SJSA1 (cell line): Measurements from ENCODE around the gene UNCX. TPM values are rescaled to one million over a fixed set of nuclear protein-coding genes. Genes with fewer than 3 reads are reported as not detected.

Source experiments
- DNase-seq, 2 experiments: peaks; one replicate each; pipeline ENCODE4 v3.0.0-alpha.2; 2015 to 2020; ENCODE audit warnings: low spot score in 2 of 2, low read depth in 1 of 2
- H3K27ac ChIP-seq: fragments of 250-450 bp; sonication (Bioruptor Pico); 2 replicates; pipeline ENCODE4 v1.5.1; 2020; ENCODE audit warnings: mild to moderate bottlenecking, moderate library complexity
- H3K27me3 ChIP-seq: fragments of 250-450 bp; sonication (Bioruptor Pico); replicated peaks from 2 replicates; pipeline ENCODE4 v1.5.1; 2020; ENCODE audit warnings: mild to moderate bottlenecking, moderate library complexity
- H3K36me3 ChIP-seq: fragments of 250-450 bp; sonication (Bioruptor Pico); 2 replicates; pipeline ENCODE4 v1.5.1; 2020; ENCODE audit warnings: mild to moderate bottlenecking
- H3K4me1 ChIP-seq: fragments of 250-450 bp; sonication (Bioruptor Pico); replicated peaks from 2 replicates; pipeline ENCODE4 v1.6.1; 2021; ENCODE audit warnings: mild to moderate bottlenecking
- H3K4me3 ChIP-seq: fragments of 250-450 bp; sonication (Bioruptor Pico); 2 replicates; pipeline ENCODE4 v1.5.1; 2020; ENCODE audit warnings: mild to moderate bottlenecking
- H3K9me3 ChIP-seq: fragments of 250-450 bp; sonication (Bioruptor Pico); replicated peaks from 2 replicates; pipeline ENCODE4 v1.5.1; 2020; ENCODE audit warnings: mild to moderate bottlenecking
- total RNA-seq: library from RNA; depleted of rRNA; stranded (reverse); fragments of >200 nt; shearing (Covaris generic); gene quantifications from 2 replicates; pipeline ENCODE4 v1.2.3, GENCODE V29; 2014; rRNA removed

UNCX gene
- total RNA-seq, 1 experiment from 2014 or later, result not detected

DNA sequence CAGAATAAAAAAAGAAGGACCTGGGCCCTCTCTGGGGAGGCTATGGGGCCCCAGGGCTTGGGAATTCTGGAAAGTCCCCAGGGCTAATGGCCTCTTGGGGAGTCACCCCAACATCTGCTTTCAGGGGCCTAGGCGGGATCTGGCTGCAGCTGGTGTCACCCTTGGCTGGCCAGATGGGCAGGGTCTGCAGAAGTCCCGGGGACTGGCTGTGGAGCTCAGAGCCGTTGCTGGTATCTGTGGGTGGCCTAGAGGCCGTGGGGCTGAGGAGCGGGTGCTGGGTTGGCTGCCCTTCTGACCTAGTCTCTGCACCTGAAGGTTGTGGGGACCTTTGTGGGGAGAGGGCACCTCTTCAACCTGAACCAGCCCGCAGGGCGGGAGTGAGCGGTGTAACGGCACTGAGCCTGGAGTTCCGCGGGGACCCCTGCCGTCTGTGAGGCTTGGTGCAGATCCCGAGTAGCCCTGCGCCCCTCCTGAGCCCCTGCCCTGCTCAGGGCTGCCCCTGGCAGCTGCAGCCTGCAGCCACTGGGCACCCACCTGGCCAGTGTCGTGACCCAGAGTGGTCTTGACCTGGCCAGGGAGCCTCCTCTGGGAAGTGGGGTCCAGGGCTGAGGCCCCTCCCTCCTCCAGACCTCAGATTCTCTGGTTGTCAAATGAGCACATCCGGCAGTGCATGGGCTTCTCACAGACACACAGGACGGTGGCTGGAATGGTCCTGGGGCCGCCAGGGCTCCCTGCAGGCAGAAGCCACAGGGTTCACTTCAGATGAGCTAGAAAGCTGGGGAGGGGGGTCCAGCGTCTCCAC lies 51.5 kb downstream of the UNCX start:
- H3K36me3 ChIP-seq, result no peaks in the 10 kb centered on the region

DNA sequence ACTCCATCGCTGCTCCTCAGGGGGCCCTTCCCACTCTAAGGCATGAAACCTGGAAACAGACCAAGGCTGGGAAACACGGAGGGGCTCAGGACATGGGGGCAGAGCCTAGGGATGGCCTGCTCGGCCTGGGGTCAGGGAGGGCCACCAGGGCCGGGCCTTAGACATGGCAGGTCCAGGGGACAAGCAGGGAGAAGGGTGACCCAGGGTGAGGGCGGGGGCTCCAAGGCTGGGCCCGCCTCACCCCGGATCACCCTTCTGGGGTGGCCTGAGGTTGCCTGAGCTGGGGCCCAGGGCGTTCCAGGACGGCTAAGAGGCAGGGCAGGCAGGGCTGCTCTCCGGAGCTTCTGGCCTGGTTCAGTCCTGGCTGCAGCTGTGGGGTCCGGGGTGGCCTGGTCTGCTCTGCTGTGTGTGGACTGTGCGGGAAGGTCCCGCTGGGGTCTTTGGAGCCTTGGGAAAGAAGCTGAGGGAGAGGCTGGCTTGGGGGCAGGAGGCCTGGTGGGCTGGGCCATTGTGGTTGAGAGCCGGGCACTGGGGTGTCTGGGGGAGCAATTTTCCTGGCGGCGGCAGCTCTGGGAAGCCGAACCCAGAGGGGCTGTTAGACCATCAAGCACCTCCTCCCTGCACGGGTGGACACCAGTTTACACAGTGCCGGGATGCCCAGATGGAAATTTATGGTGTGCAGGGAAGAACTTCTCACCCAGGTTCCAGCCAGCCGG lies 52.2 kb downstream of the UNCX start:
- no peaks in the 10 kb centered on the region for H3K4me1 ChIP-seq
- DNase-seq, result no peak
- H3K4me3 ChIP-seq, result no peak overlapping the region

More for the DNA sequence above, 51.5 kb downstream of the UNCX start:
- peaks cover 33% of the 10 kb centered on the region for H3K27me3 ChIP-seq
- H3K4me1 ChIP-seq, result no peaks in the 10 kb centered on the region
- no peak for DNase-seq
- H3K9me3 ChIP-seq, result no peaks in the 10 kb centered on the region
- H3K4me3 ChIP-seq, result no peak overlapping the region
- H3K27ac ChIP-seq, result no peak overlapping the region

DNA sequence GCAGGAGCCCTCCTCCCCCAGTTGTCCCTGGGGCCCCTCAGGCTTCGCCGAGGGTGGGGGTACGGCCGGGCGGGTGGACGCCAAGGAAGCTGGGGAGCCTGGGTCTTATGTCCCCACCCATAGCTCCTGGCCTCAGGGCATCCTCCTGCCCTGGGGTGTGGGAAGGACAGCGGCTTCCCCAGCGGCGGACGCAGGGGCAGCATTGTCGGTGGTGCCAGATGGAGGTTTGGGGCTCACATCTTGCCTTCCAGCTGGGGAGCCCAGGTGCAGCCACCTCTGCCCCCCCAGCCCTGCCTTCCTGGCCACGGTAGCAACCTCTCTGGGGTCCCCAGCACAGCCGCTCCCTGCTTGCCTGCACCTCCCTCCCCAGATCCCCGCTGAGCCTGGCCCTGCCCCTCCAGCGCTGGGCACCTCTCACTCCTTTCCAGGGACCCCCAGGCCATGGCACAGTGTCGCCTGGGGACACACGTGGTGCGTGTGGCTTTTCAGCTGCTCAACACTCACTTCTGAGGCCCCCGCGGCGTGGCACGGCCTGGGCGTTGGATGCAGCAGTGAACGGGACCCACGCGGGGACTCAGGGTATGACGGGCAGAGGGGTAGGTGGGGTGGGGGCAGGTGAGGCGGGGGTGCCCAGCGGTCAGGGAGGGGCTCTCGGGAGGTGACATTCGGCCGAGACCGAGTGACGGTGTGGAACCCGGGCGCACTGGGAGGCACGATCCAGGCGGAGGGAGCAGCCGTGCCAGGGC lies 53.1 kb downstream of the UNCX start:
- no peak overlapping the region for H3K27ac ChIP-seq
- H3K4me1 ChIP-seq, result peaks cover 6% of the 10 kb centered on the region
- H3K27me3 ChIP-seq, result peaks cover 49% of the 10 kb centered on the region
- H3K9me3 ChIP-seq, result no peaks in the 10 kb centered on the region
- no peak overlapping the region for H3K4me3 ChIP-seq
- DNase-seq, result no peak
- no peaks in the 10 kb centered on the region for H3K36me3 ChIP-seq

More for the DNA sequence above, 52.2 kb downstream of the UNCX start:
- Histone ChIP-seq H3K9me3 (no peaks in the 10 kb centered on the region), H3K36me3 (no peaks in the 10 kb centered on the region), H3K27ac (no peak overlapping the region), H3K27me3 (peaks cover 41% of the 10 kb centered on the region)

Other genes with a start within 250 kb of the UNCX start
- gene CYP2W1, start 249.7 kb upstream of the UNCX start, total RNA-seq, result not detected in 2 replicates
- gene GPR146, start 188.3 kb upstream of the UNCX start, total RNA-seq, result 0.08 and 0.72 TPM in 2 replicates
- gene GPER1, start 144.8 kb upstream of the UNCX start, total RNA-seq, result not detected in 2 replicates
- 28.5 and 51.5 TPM in 2 replicates for gene ZFAND2A, start 72.7 kb upstream of the UNCX start, total RNA-seq
- gene MICALL2, start 226.6 kb downstream of the UNCX start, total RNA-seq, result 4.0 and 7.7 TPM in 2 replicates